ENCODE results near the gene IGFBP5. TPM values are rescaled to one million over a fixed set of nuclear protein-coding genes. Genes with fewer than 3 reads are reported as not detected.

Gene IGFBP5
- polyA plus RNA-seq, 1 donor from 2014 or later: 1.6 TPM

- Histone ChIP-seq H3K27ac (ENCODE audit: low read length) (peak overlapping the region; percentile 37), H2AFZ (ENCODE audit: low read depth, low read length) (peak overlapping the region; percentile 46), H3K9me2 (ENCODE audit: insufficient read depth, low read length) (no peaks in the 10 kb centered on the region), H3K9ac (ENCODE audit: low read length) (peak overlapping the region; percentile 68), H3K4me3 (ENCODE audit: low read length) (peak overlapping the region; percentile 98), H3K4me2 (ENCODE audit: low read length) (peak overlapping the region; percentile 94), H4K20me1 (ENCODE audit: insufficient read depth) (no peaks in the 10 kb centered on the region), H3F3A (ENCODE audit: insufficient read depth, low read length, poor library complexity, severe bottlenecking) (peaks cover 4% of the 10 kb centered on the region), H3K36me3 (ENCODE audit: insufficient read depth, low read length) (no peaks in the 10 kb centered on the region), H3K9me3 (ENCODE audit: low read length) (no peaks in the 10 kb centered on the region), H3K79me2 (replicated peaks; ENCODE audit: insufficient read depth, low read length) (peaks cover 46% of the 10 kb centered on the region), H3K27me3 (ENCODE audit: insufficient read depth, low read depth, low read length) (no peaks in the 10 kb centered on the region)
- TF ChIP-seq RAD21 (conservative IDR thresholded peaks at IDR 0.05) (no peak), TAF1 (IDR thresholded peaks at IDR 0.05; ENCODE audit: low read depth) (peak; percentile 22)
Observed at GRCh38 chr2:216635701-216636550, 59.4 kb downstream of the IGFBP5 start.

DNA sequence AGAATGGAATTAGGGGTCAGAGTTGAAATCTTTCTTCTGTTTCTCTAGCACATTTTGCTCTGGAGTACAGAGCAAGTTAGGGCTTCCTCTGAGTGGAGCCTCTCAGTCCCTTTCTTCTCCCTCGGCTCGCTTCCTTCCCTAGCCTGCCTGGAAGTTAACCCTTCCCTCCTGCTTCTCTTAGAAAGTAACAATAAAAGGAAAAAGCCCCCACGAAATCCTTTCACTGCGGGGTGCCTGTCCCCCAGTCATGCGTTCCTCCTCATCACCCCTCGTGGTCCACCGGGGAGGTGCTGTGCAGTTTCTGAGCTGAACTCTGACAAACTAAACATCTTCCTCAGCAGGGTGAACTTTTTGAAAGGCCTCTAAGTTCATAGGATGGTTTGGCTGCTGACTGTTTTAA is 60.2 kb downstream of the IGFBP5 start:
- no peaks in the 10 kb centered on the region for H4K20me1 ChIP-seq (ENCODE audit: insufficient read depth)

More for the DNA sequence above, 60.2 kb downstream of the IGFBP5 start:
- Histone ChIP-seq H3K27ac (ENCODE audit: low read length) (no peak overlapping the region), H3K36me3 (ENCODE audit: insufficient read depth, low read length) (no peaks in the 10 kb centered on the region), H3K4me3 (ENCODE audit: low read length) (peak overlapping the region; percentile 98), H3K4me2 (ENCODE audit: low read length) (peak overlapping the region; percentile 94), H3K9me3 (ENCODE audit: low read length) (no peaks in the 10 kb centered on the region), H3K79me2 (replicated peaks; ENCODE audit: insufficient read depth, low read length) (peaks cover 39% of the 10 kb centered on the region), H3F3A (ENCODE audit: insufficient read depth, low read length, poor library complexity, severe bottlenecking) (peaks cover 4% of the 10 kb centered on the region), H2AFZ (ENCODE audit: low read depth, low read length) (no peak overlapping the region), H3K27me3 (ENCODE audit: insufficient read depth, low read depth, low read length) (no peaks in the 10 kb centered on the region), H3K9ac (ENCODE audit: low read length) (peak overlapping the region; percentile 68), H3K9me2 (ENCODE audit: insufficient read depth, low read length) (no peaks in the 10 kb centered on the region)
- TF ChIP-seq CTCF (IDR thresholded peaks at IDR 0.05; ENCODE audit: poor library complexity, severe bottlenecking) (no peak), POLR2AphosphoS5 (IDR thresholded peaks at IDR 0.05) (no peak), EZH2 (IDR thresholded peaks at IDR 0.05; ENCODE audit: borderline replicate concordance, insufficient read depth, low read length, poor library complexity, severe bottlenecking) (no peak), REST (IDR thresholded peaks at IDR 0.05; ENCODE audit: borderline replicate concordance) (no peak), TAF1 (IDR thresholded peaks at IDR 0.05; ENCODE audit: low read depth) (no peak), EP300 (conservative IDR thresholded peaks at IDR 0.05; ENCODE audit: poor library complexity, severe bottlenecking) (no peak)
